SK-N-SH (cell line): ENCODE measurements around the gene RCOR3. TPM values are rescaled to one million over a fixed set of nuclear protein-coding genes. Genes with fewer than 3 reads are reported as not detected.
"Not testable (repeated sequence)": the region's sequence is repeated elsewhere in the genome, so short reads cannot be mapped to it uniquely, and the experiment has no call there.

Experiments used
- CTCF ChIA-PET: fragments of 300-600, 350-600 bp; formaldehyde crosslinking; extraction: SDS; loops from one replicate; lab custom pipeline; 2021; lab: Yijun Ruan, JAX
- POLR2A ChIA-PET: fragments of 350-600 bp; sonication (Branson Sonifier 250); formaldehyde crosslinking; extraction: SDS; loops from one replicate; lab custom pipeline; 2020; ENCODE audit warnings: antibody characterized with exemption, inconsistent platforms; lab: Yijun Ruan, JAX
- DNase-seq: peaks from one replicate; pipeline ENCODE4 v3.0.0; 2012
- H2AFZ ChIP-seq: fragments of 200-600 bp; sonication (generic); 2 replicates; pipeline ENCODE4 v1.8.1; 2016; ENCODE audit warnings: antibody characterized with exemption, mild to moderate bottlenecking, low read depth
- H3F3A ChIP-seq: fragments of 200-600 bp; sonication (generic); replicated peaks from 2 replicates; pipeline ENCODE3; 2016; ENCODE audit warnings: antibody characterized with exemption, mild to moderate bottlenecking; ENCODE audit not compliant: insufficient read depth
- H3K27ac ChIP-seq, 2 experiments: fragments of 200-500 bp in 1 of 2; fragments of 200-600 bp in 1 of 2; sonication (Bioruptor generic) in 1 of 2; sonication (generic), shearing (Covaris generic) in 1 of 2; 2 replicates each; pipeline versions ENCODE4 v1.5.1 to v1.6.1; 2014 to 2016; ENCODE audit warnings: low read depth in 2 of 2, inconsistent platforms in 1 of 2, low read length in 1 of 2, mild to moderate bottlenecking in 1 of 2, mixed read lengths in 1 of 2
- H3K27me3 ChIP-seq: fragments of 200-600 bp; sonication (generic), shearing (Covaris generic); 2 replicates; pipeline ENCODE4 v1.6.1; 2016; ENCODE audit warnings: mixed run types; ENCODE audit not compliant: insufficient read depth
- H3K36me3 ChIP-seq, 2 experiments: fragments of 200-500 bp in 1 of 2; fragments of 200-600 bp in 1 of 2; sonication (Bioruptor generic) in 1 of 2; sonication (generic) in 1 of 2; replicated peaks in 1 of 2; 2 replicates each; pipeline versions ENCODE3 to v1.5.1; 2014 to 2016; ENCODE audit warnings: low read length in 1 of 2, mild to moderate bottlenecking in 1 of 2; ENCODE audit not compliant: insufficient read depth in 2 of 2, control insufficient read depth in 1 of 2
- H3K4me1 ChIP-seq, 2 experiments: fragments of 200-500 bp in 1 of 2; fragments of 200-600 bp in 1 of 2; sonication (Bioruptor generic) in 1 of 2; sonication (generic), shearing (Covaris generic) in 1 of 2; 2 replicates each; pipeline versions ENCODE4 v1.5.1 to v1.6.1; 2014 to 2016; ENCODE audit warnings: low read depth in 1 of 2, low read length in 1 of 2, mixed run types in 1 of 2; ENCODE audit not compliant: insufficient read depth in 2 of 2, control insufficient read depth in 1 of 2
- H3K4me2 ChIP-seq: fragments of 200-600 bp; sonication (generic), shearing (Covaris generic); 2 replicates; pipeline ENCODE4 v1.6.1; 2017; ENCODE audit warnings: mixed run types
- H3K4me3 ChIP-seq, 2 experiments: fragments of 200-500 bp in 1 of 2; fragments of 200-600 bp in 1 of 2; sonication (Bioruptor generic) in 1 of 2; sonication (generic), shearing (Covaris generic) in 1 of 2; 2 replicates each; pipeline versions ENCODE4 v1.5.1 to v1.8.1; 2014 to 2016; ENCODE audit warnings: low read depth in 2 of 2, inconsistent platforms in 1 of 2, low read length in 1 of 2, mild to moderate bottlenecking in 1 of 2, mixed read lengths in 1 of 2, moderate library complexity in 1 of 2
- H3K79me2 ChIP-seq: fragments of 200-600 bp; sonication (generic); 2 replicates; pipeline ENCODE4 v1.8.1; 2017; ENCODE audit warnings: mild to moderate bottlenecking; ENCODE audit not compliant: insufficient read depth
- H3K9ac ChIP-seq: fragments of 200-600 bp; sonication (generic); 2 replicates; pipeline ENCODE4 v1.6.1; 2017; ENCODE audit warnings: mixed run types
- H3K9me2 ChIP-seq: fragments of 200-600 bp; sonication (generic); 2 replicates; pipeline ENCODE4 v1.6.1; 2017; ENCODE audit warnings: mixed run types
- H3K9me3 ChIP-seq: fragments of 200-600 bp; sonication (generic); 2 replicates; pipeline ENCODE4 v1.6.1; 2017; ENCODE audit warnings: mixed run types, mild to moderate bottlenecking, moderate library complexity
- H4K20me1 ChIP-seq: fragments of 200-600 bp; sonication (generic); 2 replicates; pipeline ENCODE4 v1.6.1; 2017; ENCODE audit warnings: mild to moderate bottlenecking, mixed run types; ENCODE audit not compliant: insufficient read depth
- EP300 ChIP-seq, 2 experiments: IDR thresholded peaks; 2 replicates each; pipeline versions ENCODE4 v1.4.0 to v1.6.1; 2012; ENCODE audit warnings: borderline replicate concordance in 1 of 2, low read depth in 1 of 2, low read length in 1 of 2
- EZH2phosphoT487 ChIP-seq: fragments of 200-600 bp; sonication (generic); IDR thresholded peaks from 2 replicates; pipeline ENCODE4 v1.6.1; 2017; ENCODE audit warnings: low read depth, mixed run types, mild to moderate bottlenecking, antibody characterized with exemption, moderate library complexity, borderline replicate concordance
- FOXJ3 ChIP-seq: sonication (generic); formaldehyde crosslinking; IDR thresholded peaks from 2 replicates; pipeline ENCODE4 v1.5.1; 2020; ENCODE audit warnings: mild to moderate bottlenecking, missing genetic modification reagents
- JUND ChIP-seq: IDR thresholded peaks from 2 replicates; pipeline ENCODE4 v1.4.0; 2012
- NRF1 ChIP-seq: IDR thresholded peaks from 2 replicates; pipeline ENCODE4 v1.6.1; 2012; ENCODE audit warnings: low read depth, mild to moderate bottlenecking, low read length
- POLR2AphosphoS5 ChIP-seq: IDR thresholded peaks from 2 replicates; pipeline ENCODE4 v1.6.1; 2012; ENCODE audit warnings: low read depth, low read length
- RAD21 ChIP-seq: IDR thresholded peaks from 2 replicates; pipeline ENCODE4 v1.6.1; 2012; ENCODE audit warnings: mild to moderate bottlenecking, low read length
- RCOR1 ChIP-seq: fragments of 150-350 bp; IDR thresholded peaks from 2 replicates; pipeline ENCODE4 v1.6.1; 2017; ENCODE audit warnings: antibody characterized with exemption, low read length
- TAF1 ChIP-seq: IDR thresholded peaks from 2 replicates; pipeline ENCODE4 v1.6.1; 2012; ENCODE audit warnings: low read depth, mild to moderate bottlenecking, low read length, moderate library complexity, borderline replicate concordance
- YY1 ChIP-seq: IDR thresholded peaks from 2 replicates; pipeline ENCODE4 v1.4.0; 2012; ENCODE audit warnings: low read depth, mild to moderate bottlenecking
- WGBS: methylation state at CpG from one replicate; pipeline ENCODE4 v1.1.6; 2017; ENCODE audit warnings: low lambda C conversion rate; 5-methylcytosine and 5-hydroxymethylcytosine counted together
- polyA plus RNA-seq, 3 experiments: library from polyadenylated mRNA; depleted of rRNA; stranded (reverse); fragments of >200 nt; gene quantifications; 2 replicates each; pipeline ENCODE4 v1.2.3, GENCODE V29; 2012
- TF ChIP-seq, protein P1 (sequence below): IDR thresholded peaks from 2 replicates; pipeline ENCODE4 v1.4.0; 2012; ENCODE audit warnings: low read depth, borderline replicate concordance
- TF ChIP-seq, protein P2 (sequence below): IDR thresholded peaks from 2 replicates; pipeline ENCODE4 v1.4.0; 2012; ENCODE audit warnings: low read depth, borderline replicate concordance
- TF ChIP-seq, protein P3 (sequence below): IDR thresholded peaks from 2 replicates; pipeline ENCODE4 v1.4.0; 2012; ENCODE audit warnings: low read depth

RCOR3 gene
- polyA plus RNA-seq, 1 of the 3 experiments (the other 2 are of a cell fraction): 18.7 TPM

DNA sequence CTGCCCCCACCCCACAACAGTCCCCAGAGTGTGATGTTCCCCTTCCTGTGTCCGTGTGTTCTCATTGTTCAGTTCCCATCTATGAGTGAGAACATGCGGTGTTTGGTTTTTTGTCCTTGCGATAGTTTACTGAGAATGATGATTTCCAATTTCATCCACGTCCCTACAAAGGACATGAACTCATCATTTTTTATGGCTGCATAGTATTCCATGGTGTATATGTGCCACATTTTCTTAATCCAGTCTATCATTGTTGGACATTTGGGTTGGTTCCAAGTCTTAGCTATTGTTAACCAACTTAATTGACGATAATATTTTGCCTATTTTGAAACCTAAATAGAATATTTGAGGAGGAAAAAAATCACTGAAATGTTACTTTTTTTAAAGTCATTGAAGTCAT is 3.9 kb downstream of the RCOR3 start:
- H3K36me3 ChIP-seq: peaks cover 30 to 40% of the 10 kb centered on the region in 2 experiments
- H3K27ac ChIP-seq, H4K20me1 ChIP-seq, H3K4me1 ChIP-seq, H3K9ac ChIP-seq, H2AFZ ChIP-seq, H3K9me3 ChIP-seq, H3K9me2 ChIP-seq, H3K27me3 ChIP-seq, H3K4me3 ChIP-seq, DNase-seq, POLR2A ChIA-PET, H3K4me2 ChIP-seq: not testable (repeated sequence)
- 98% methylated on average over 1 of the region's 5 CpGs for WGBS
- H3F3A ChIP-seq: peaks cover 21% of the 10 kb centered on the region
- peaks cover 63% of the 10 kb centered on the region for H3K79me2 ChIP-seq
- CTCF ChIA-PET: interaction anchor here (1.2 kb wide), 1 partner anchor 60 kb away, joined by 3 read pairs; no protein-coding TSS in a partner anchor

DNA sequence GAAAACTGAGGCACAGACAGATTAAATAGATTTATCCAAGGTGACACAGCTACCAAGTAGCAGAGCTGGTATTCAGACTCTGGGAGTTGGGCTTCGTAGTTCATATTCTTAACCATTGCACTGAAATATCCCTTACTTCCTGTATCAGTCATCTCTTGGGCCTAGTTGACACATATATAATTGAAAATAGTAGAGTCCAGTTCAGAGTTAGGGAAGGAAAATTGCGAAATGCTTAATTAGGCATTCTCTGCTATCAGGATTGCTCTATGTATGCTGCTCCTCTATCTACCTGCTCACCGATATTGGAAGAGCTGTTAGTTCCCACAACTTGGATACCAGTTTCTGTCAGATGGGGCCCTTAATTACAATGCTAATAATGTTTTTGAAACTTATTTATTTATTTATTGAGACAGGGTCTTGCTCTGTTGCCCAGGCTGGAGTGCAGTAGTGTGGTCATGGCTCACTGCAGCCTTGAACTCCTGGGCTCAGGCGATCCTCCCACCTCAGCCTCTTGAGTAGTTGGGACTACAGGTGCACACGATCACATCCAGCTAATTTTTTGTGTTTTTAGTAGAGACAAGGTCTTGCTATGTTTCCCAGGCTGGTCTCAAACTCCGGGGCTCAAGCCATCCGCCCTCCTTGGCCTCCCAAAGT is 8.2 kb downstream of the RCOR3 start:
- no peak overlapping the region for H2AFZ ChIP-seq
- H3K79me2 ChIP-seq: peaks cover 49% of the 10 kb centered on the region
- 91% methylated on average over 7 of the region's 7 CpGs for WGBS

DNA sequence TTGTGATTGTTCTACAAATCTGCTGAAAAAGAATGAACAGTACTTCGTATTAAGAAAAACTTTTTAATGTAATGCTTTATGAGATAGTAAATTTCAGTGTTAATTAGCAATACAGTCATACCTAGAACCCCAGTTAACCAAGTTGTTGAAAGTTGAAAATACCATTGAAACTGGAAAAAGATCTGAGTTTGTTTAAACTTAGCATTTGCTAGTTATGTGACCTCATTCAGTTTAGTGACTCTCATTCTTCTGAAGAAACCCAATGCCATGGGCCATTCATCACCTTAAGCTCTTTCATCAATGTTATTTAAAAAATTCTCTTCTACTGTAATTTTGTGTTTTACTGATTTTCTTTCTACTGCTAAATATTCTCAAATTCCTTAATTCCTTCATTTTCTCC is 20.2 kb downstream of the RCOR3 start:
- Histone ChIP-seq H3K9me3 (no peaks in the 10 kb centered on the region), H3K9me2 (no peaks in the 10 kb centered on the region), H3K79me2 (no peaks in the 10 kb centered on the region), H3K4me3 (no peak overlapping the region), H3K4me2 (no peak overlapping the region), H3K4me1 (no peaks in the 10 kb centered on the region; a peak in 1 of 4 replicates), H3F3A (peaks cover 4% of the 10 kb centered on the region), H3K27ac (no peak overlapping the region), H3K9ac (no peak overlapping the region), H4K20me1 (no peaks in the 10 kb centered on the region), H3K36me3 (peaks cover 72 to 78% of the 10 kb centered on the region in 2 experiments), H3K27me3 (no peaks in the 10 kb centered on the region), H2AFZ (no peak overlapping the region)
- no peak for DNase-seq
- ChIA-PET CTCF (no interaction called here), POLR2A (no interaction called here)
- no peak for TF ChIP-seq NRF1
- no peak for TF ChIP-seq POLR2AphosphoS5
- TF ChIP-seq, protein P1, sequence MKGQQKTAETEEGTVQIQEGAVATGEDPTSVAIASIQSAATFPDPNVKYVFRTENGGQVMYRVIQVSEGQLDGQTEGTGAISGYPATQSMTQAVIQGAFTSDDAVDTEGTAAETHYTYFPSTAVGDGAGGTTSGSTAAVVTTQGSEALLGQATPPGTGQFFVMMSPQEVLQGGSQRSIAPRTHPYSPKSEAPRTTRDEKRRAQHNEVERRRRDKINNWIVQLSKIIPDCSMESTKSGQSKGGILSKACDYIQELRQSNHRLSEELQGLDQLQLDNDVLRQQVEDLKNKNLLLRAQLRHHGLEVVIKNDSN: no peak
- no peak for TF ChIP-seq RCOR1
- TF ChIP-seq EZH2phosphoT487: no peak
- TF ChIP-seq YY1: no peak
- no peak for TF ChIP-seq RAD21
- no peak for TF ChIP-seq EP300 (IDR thresholded peaks at IDR 0.05; ENCODE audit: borderline replicate concordance in 1 of 2, low read depth in 1 of 2, low read length in 1 of 2)
- no peak for TF ChIP-seq JUND
- WGBS: 9% methylated on average over 1 of the region's 1 CpG

More for the DNA sequence above, 8.2 kb downstream of the RCOR3 start:
- Histone ChIP-seq H3K4me2 (no peak overlapping the region), H3K9ac (no peak overlapping the region), H3K27ac (no peak overlapping the region), H3F3A (peaks cover 5% of the 10 kb centered on the region), H3K27me3 (no peaks in the 10 kb centered on the region), H3K4me1 (no peaks in the 10 kb centered on the region), H3K36me3 (peaks cover 41 to 67% of the 10 kb centered on the region in 2 experiments), H3K9me3 (no peaks in the 10 kb centered on the region), H3K9me2 (no peaks in the 10 kb centered on the region), H3K4me3 (no peak overlapping the region), H4K20me1 (no peaks in the 10 kb centered on the region)
- TF ChIP-seq TAF1 (no peak), EP300 (IDR thresholded peaks at IDR 0.05; ENCODE audit: borderline replicate concordance in 1 of 2, low read depth in 1 of 2, low read length in 1 of 2) (no peak), JUND (no peak), POLR2AphosphoS5 (no peak), FOXJ3 (no peak)
- TF ChIP-seq, protein P2, sequence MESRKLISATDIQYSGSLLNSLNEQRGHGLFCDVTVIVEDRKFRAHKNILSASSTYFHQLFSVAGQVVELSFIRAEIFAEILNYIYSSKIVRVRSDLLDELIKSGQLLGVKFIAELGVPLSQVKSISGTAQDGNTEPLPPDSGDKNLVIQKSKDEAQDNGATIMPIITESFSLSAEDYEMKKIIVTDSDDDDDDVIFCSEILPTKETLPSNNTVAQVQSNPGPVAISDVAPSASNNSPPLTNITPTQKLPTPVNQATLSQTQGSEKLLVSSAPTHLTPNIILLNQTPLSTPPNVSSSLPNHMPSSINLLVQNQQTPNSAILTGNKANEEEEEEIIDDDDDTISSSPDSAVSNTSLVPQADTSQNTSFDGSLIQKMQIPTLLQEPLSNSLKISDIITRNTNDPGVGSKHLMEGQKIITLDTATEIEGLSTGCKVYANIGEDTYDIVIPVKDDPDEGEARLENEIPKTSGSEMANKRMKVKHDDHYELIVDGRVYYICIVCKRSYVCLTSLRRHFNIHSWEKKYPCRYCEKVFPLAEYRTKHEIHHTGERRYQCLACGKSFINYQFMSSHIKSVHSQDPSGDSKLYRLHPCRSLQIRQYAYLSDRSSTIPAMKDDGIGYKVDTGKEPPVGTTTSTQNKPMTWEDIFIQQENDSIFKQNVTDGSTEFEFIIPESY: no peak
- TF ChIP-seq, protein P3, sequence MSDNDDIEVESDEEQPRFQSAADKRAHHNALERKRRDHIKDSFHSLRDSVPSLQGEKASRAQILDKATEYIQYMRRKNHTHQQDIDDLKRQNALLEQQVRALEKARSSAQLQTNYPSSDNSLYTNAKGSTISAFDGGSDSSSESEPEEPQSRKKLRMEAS: no peak
- ChIA-PET POLR2A (no interaction called here), CTCF (interaction anchor here (0.9 to 1.1 kb wide), 2 partner anchors 10 to 28 kb away, joined by 3 to 4 read pairs; no protein-coding TSS in a partner anchor)
- DNase-seq: no peak
